ENCODE measurements around the gene CCND1.

The CCND1 gene

GRCh38 chr11:69640995-69641581, at the start of gene CCND1:
Gene CCND1 (plus strand): TSS chr11:69641156. CDS start chr11:69641314, 158 bp downstream.
- DNase-seq (ENCODE audit: low read depth): peak; percentile 91

DNA sequence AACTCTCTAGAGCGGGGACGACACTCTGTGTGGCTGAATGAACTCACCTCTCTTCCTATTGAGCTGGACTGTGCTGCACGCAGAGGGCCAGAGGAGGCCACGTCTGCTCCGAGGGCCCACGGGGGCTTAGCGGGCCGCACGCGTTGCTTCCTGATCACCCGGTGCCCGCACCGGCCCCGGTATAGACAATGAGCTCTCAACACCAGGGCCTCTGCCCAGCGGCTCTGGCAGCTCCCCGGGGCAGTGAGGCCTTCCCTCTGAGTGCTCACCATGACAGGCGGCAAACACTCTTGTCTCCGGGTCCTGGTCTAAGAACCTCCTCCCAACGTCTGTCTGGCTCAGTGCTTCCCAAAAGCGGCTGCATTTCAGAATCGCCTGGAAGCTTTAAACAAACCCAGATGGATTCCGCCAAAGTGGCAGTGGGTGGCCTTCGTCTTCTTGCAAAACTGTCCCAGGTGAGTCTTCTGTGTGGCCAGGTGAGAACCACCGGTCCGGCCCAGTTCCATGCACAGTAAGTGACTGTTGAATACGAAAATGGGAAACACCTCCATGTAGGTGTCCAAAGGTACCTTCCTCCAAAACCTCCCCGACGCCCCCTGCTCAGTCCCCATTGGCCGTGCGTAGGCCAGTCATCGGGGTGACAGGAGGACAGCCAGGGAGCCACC, 47.8 kb upstream of the CCND1 start:
- DNase-seq (ENCODE audit: low read depth): no peak

DNA sequence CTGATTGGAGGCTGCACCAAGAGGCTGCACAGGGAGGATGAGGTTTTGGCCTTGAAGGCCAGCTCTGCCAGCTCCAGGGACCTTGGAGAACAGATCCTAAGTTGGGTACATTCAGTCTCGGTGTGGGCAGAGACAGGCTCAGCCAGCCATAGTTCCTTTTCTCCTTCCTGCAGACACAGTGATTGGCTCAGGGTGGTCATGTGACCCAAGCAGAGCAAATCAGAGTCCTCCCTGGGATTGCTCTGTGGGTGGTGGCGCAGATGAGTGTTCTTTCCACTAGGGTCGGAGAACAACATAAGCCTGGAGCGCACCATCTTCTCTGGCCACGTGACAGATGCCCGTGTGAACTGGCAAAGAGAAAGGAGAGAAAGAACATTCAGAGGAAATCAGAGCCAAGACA, 47.1 kb upstream of the CCND1 start:
- no peak for DNase-seq (ENCODE audit: low read depth)

DNA sequence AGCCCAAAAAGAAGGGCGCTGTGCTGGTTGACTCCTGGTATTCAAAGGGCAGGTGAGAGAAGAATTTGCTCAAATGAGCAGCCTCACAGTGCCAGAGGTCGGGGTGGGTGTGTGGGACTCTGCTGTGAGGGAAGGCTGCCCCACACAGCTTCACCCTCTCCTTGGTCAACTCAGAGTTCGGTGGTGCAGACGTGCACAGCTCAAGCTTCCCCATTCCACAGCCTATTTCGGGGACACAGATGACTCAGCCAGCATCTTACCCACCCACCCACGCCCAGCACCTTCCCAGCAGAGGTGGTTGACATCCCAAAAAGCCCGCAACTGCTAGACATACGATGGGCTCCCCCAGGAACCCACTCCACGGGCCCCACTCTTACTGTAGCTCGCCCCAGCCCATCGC, 46.5 kb upstream of the CCND1 start:
- no peak for DNase-seq (ENCODE audit: low read depth)

GRCh38 chr11:69595805-69596665, 44.9 kb upstream of the CCND1 start:
- DNase-seq (ENCODE audit: low read depth): no peak

- no peak for DNase-seq (ENCODE audit: low read depth)
These were observed 42.8 kb upstream of the CCND1 start for GRCh38 chr11:69598147-69598546.

DNA sequence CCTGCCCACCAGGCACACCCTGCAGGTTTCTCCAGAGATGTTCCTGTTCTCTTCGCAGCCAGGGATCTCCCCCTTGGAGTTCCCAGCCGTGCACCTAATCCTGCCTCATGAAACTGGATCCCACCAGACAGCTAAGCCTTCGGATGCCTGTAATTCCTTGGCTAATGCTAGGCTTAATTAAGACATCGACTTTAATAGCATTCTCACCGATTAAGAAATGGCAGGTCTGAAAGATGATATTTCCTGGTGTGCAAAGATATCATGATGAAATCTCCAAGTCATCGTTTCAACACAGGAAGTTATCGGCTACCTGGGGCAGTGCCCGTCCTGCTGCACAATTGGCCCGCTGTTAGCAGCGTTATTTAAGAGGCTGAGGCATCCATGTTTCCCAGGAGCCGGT, 41.5 kb upstream of the CCND1 start:
- DNase-seq (ENCODE audit: low read depth): peak; percentile 72

DNA sequence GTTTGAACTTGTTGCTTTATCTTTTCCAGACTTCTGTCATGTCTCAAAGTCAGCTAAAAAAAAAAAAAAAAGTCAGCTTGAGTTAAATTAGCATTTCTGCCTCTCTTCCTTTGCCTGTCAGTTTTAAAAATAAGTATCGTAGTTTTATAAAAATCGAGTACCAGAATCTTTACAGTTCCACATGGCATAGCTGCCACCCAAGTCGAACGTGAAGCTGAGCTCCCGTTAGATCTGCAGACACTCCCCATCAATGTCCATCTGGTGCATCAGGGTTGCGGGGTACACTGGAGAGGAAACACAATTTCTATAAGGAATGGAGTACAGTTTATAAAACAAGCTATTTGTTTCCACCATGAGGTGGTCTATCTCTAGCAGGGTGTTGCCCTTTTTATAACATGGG, 41.0 kb upstream of the CCND1 start:
- DNase-seq (ENCODE audit: low read depth): no peak

DNA sequence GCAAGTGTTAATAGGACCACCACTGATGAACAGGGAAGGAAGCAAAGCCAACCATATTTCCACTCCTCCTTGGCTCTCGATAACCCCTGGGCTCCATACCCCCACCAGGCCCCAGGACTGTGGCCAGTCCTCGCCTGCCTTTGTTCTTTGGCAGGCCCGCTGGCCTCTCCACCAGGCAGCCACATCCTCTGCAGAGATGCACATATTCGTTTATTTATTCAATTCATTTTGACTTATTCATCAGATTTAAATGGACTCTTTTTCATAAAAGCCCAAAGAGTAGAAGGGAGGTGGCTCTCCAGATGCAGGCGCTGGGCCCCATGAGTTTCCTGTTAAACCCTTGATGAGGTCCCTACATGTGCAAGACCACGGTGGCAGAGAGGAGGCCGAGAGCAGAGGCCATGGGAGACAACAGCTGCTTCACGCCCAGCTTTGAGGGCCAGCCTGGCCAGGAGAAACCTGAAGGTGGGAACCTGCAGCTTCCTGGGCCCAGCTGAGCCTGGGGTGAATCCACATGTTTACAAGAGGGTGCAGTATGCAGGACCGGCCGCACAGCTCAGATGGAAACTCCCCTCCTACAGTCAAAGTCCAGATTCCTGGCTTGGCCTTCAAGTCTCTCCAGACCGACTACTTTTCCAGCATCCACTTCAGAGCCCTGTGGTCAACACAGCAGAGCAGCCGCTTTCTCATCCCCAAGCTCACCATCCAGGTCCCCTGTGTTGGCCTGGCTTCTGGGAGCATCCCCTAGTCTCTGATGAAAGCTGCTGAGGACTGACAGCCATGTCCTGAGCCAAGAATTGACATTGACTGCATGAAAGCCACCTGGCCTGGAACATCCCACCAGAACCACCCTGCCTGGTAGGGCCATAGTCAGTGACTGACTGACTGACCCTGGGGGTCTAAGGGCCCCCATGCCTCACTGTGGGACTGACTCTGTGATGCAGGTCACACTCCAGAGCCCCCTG, 39.7 kb upstream of the CCND1 start:
- no peak for DNase-seq (ENCODE audit: low read depth)

GRCh38 chr11:69603111-69603836, 37.7 kb upstream of the CCND1 start:
- no peak for DNase-seq (ENCODE audit: low read depth)

DNA sequence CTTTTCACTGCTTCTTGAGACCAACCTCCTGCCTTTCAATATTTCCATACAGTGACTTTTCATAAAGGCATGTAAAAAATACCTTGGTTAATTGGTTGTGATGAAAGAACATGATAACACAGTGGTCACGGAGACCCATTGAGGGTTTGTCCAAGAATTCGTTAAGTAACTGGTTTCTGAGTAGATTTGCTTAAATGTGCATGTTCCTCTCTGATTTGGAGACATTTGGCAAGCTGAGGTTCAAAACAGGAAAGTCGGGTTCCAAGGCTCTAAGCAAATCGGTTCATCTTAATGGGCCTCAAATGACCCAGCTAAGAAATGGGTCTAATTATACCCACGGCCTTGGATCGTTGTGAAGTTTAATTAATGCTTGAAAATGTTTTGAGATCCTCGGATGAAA, 36.9 kb upstream of the CCND1 start:
- DNase-seq (ENCODE audit: low read depth): no peak

DNA sequence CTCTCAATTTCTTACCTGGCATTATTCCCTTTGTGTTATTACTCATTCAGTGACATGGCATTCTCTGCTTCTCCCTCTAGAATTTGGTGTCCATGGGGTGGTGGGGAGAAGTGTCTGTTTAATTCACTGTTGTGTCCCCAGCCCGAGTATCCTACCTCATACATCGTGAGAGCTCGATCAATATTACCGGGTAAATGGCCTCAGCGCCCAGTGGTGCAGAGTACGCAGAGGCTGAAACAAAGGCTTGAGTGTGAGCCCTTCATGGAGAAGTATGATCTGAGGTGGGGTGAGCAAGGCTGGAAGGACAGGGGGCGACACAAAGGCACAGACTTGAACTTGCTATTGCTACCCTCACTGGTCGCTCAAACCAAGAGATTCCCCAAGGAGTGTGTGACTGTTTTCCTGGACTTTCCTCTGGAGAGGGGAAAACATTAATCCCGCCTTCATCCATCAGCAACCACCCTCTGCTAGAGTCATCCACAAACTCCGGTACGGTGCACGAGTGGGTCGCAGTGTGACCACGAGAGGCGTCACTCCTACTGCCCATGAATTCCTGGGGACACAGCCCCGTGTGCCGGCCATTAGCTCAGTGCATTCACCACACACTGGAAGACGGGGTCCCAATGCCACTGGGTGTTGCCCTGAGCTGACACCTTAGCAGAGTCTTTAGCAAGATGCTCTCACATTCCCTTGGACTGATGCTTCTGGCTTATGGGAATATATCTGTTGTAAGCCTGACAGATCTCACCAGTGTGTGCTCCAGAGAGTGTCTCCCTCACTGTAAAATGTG, 35.0 kb upstream of the CCND1 start:
- DNase-seq (ENCODE audit: low read depth): no peak

DNA sequence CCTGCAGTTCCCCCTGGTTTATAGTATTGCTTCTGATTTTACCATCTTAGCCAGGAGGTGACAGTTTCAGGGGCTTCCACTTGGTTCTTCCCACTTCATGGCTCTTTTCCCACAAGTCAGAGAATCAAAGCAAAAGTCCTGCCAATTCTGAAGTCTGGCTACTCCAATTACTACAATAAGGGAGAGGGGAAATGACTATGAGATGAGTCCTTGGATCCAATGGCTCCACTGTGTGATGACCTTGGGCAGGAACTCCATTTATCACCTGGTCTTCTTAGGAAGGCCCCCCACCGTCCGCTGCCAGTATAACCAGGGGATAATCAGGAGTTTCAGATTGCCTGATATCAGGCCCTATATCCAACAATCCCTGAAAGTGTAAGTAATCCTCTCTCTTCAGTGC, 31.6 kb upstream of the CCND1 start:
- DNase-seq (ENCODE audit: low read depth): no peak

GRCh38 chr11:69611548-69612526, 29.1 kb upstream of the CCND1 start:
- no peak for DNase-seq (ENCODE audit: low read depth)

DNA sequence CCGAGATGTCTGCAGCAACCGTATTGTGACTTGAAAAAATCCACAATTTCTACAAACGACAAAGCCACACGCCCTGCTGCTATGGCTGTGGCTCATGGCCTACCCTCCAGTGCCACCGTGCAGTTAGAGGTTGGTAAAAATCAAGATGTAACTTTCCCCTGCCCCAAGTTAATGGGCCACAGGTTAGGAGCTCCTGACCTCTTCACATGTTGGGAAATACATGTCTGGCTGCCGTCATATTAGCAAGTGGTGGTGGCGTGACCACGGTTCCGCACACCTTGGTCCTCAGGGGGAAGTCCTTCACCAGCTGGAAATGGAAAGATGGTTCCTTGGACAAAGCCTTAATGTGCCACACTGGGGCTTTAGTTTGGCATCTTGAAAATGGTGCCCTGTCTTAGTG, 27.4 kb upstream of the CCND1 start:
- DNase-seq (ENCODE audit: low read depth): no peak

GRCh38 chr11:69614085-69614484, 26.9 kb upstream of the CCND1 start:
- DNase-seq (ENCODE audit: low read depth): no peak

DNA sequence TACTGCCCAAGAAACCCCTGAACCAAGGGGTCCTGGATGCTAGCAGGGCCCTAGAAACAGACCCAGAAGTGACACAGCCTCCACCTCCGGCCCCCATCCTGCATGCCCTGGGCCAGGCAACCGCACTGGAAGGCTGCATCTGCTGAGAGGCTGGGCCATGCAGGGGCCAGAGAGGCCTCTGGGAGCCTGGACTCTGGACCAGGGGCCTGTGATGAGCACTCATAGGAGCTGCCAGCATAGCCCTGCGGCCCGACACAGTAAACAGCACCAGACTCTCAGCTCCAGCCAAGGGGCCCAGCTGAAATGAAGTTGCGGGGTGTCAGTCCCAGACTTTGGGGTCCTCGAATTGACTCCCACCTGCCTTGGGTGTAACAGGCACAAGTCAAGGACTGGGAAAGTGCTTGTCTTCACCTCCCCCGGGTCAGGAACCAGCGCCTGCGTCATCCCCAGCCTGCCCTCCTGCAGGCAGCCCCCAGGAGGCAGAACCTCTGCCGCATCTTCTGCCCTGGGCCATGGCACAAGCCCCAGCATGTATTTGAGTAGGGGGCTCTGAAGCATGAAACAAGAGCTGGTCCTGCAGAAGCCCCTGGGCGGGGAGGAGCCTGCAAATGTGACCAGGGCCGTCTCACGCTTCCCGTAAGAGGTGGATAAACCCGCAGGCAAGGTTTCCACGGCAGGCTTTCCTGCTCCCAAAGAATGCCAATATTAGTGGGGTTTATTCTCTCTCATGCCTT, 25.2 kb upstream of the CCND1 start:
- no peak for DNase-seq (ENCODE audit: low read depth)

GRCh38 chr11:69617220-69617619, 23.7 kb upstream of the CCND1 start:
- DNase-seq (ENCODE audit: low read depth): no peak

DNA sequence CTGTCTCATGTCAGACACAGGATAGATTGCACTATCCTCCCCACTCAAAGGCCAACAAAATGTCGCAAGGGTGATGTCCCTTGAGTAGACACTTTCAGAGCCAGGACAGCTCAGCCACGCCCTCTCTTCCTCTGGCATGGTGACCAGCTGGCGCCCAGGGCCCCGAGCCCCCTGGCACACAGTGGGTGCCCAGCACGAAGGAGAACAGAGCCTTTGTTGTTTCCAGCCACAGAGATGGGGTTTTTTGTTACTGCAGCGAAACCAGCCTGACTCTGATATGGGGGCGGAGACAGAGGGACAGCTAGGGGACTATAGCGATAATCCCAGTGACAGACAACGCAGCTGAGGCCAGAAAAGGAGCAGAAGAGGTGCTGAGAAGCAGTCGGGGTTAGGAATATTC, 23.3 kb upstream of the CCND1 start:
- DNase-seq (ENCODE audit: low read depth): no peak

Measured in fibroblast of gingiva (primary cell).